Activated CD4-positive, alpha-beta memory T cell treated with anti-CD3 and anti-CD28 coated beads, Interleukin-2, amount 10 ng/mL, durations not matched to agents 7 days and 5 days (primary cell): Measurements from ENCODE around the gene KPNB1. TPM values are rescaled to one million over a fixed set of nuclear protein-coding genes. Genes with fewer than 3 reads are reported as not detected.

ENCODE experiments used
- CTCF ChIA-PET: fragments of 350-600 bp; sonication (Branson Sonifier 250); formaldehyde crosslinking; loops from one replicate; lab custom pipeline; 2021; ENCODE audit warnings: antibody characterized with exemption, inconsistent platforms; lab: Charles Lee
- POLR2A ChIA-PET: fragments of 350-600 bp; sonication (Branson Sonifier 250); formaldehyde crosslinking; loops from one replicate; lab custom pipeline; 2021; ENCODE audit warnings: antibody characterized with exemption; lab: Charles Lee
- DNase-seq: peaks from one replicate; pipeline ENCODE4 v3.0.0-alpha.2; 2020
- H3K27ac Mint-ChIP-seq: one replicate; pipeline ENCODE4 v1.8.0; 2021; ENCODE audit warnings: mild to moderate bottlenecking, mixed read lengths
- H3K27me3 Mint-ChIP-seq: one replicate; pipeline ENCODE4 v1.8.0; 2021; ENCODE audit warnings: mixed read lengths
- H3K36me3 Mint-ChIP-seq: one replicate; pipeline ENCODE4 v1.8.0; 2021; ENCODE audit warnings: low read depth, mixed read lengths
- H3K4me1 Mint-ChIP-seq: one replicate; pipeline ENCODE4 v1.8.0; 2021; ENCODE audit warnings: mixed read lengths
- H3K4me3 Mint-ChIP-seq: one replicate; pipeline ENCODE4 v1.8.0; 2021; ENCODE audit warnings: mild to moderate bottlenecking, mixed read lengths
- H3K9me3 Mint-ChIP-seq: one replicate; pipeline ENCODE4 v1.8.0; 2021; ENCODE audit warnings: mixed read lengths
- total RNA-seq, 2 experiments: library from RNA; stranded (reverse); gene quantifications; one replicate each; pipeline ENCODE4 v1.2.3, GENCODE V29; 2021

The KPNB1 gene
- total RNA-seq, 2 experiments from 2014 or later, result 329 to 334 TPM

GRCh38 chr17:47730681-47731080, 81.0 kb downstream of the KPNB1 start:
- H3K9me3 Mint-ChIP-seq, result no peaks in the 10 kb centered on the region
- H3K36me3 Mint-ChIP-seq, result peaks cover 18% of the 10 kb centered on the region
- no peaks in the 10 kb centered on the region for H3K27me3 Mint-ChIP-seq
- peaks cover 71% of the 10 kb centered on the region for H3K4me1 Mint-ChIP-seq
- H3K4me3 Mint-ChIP-seq, result no peak overlapping the region
- no peak overlapping the region for H3K27ac Mint-ChIP-seq
- POLR2A ChIA-PET, result interaction anchor here (3.1 to 19.8 kb wide), 3 partner anchors 9 to 33 kb away, joined by 28 to 463 read pairs (median 71); partner anchors contain the start of gene TBKBP1
- CTCF ChIA-PET, result interaction anchor here (1.2 to 6.8 kb wide), 4 partner anchors 12 to 32 kb away, joined by 4 to 135 read pairs (median 24); no protein-coding TSS in a partner anchor
- no peak for DNase-seq

GRCh38 chr17:47731396-47731795, 81.7 kb downstream of the KPNB1 start:
- H3K27me3 Mint-ChIP-seq, result no peaks in the 10 kb centered on the region
- no peaks in the 10 kb centered on the region for H3K9me3 Mint-ChIP-seq
- ChIA-PET POLR2A (interaction anchor here (1.0 to 19.8 kb wide), 4 partner anchors 10 to 54 kb away, joined by 3 to 463 read pairs (median 50); partner anchors contain the start of gene TBKBP1), CTCF (interaction anchor here (1.2 to 6.8 kb wide), 5 partner anchors 12 to 37 kb away, joined by 4 to 135 read pairs (median 7); partner anchors contain the start of gene TBKBP1)
- H3K4me3 Mint-ChIP-seq, result no peak overlapping the region
- peaks cover 71% of the 10 kb centered on the region for H3K4me1 Mint-ChIP-seq
- no peak for DNase-seq
- H3K36me3 Mint-ChIP-seq, result peaks cover 25% of the 10 kb centered on the region
- peak overlapping the region; percentile 37 for H3K27ac Mint-ChIP-seq

GRCh38 chr17:47732399-47733046, 82.8 kb downstream of the KPNB1 start:
- Mint-ChIP-seq H3K9me3 (no peaks in the 10 kb centered on the region), H3K36me3 (peaks cover 34% of the 10 kb centered on the region), H3K27ac (peak overlapping the region; percentile 83), H3K4me1 (peaks cover 72% of the 10 kb centered on the region), H3K4me3 (peak overlapping the region; percentile 75), H3K27me3 (no peaks in the 10 kb centered on the region)
- no peak for DNase-seq
- CTCF ChIA-PET, result interaction anchor here (0.7 to 6.8 kb wide), 17 partner anchors 8 to 83 kb away, joined by 3 to 135 read pairs (median 7); partner anchors contain the start of genes KPNB1 and TBKBP1
- POLR2A ChIA-PET, result interaction anchor here (0.5 to 19.8 kb wide), 20 partner anchors 8 to 235 kb away, joined by 3 to 463 read pairs (median 6); partner anchors contain the start of genes KPNB1, LRRC46, MRPL10 and TBKBP1

- Mint-ChIP-seq H3K27ac (peak within 1 kb of the TSS; percentile 99), H3K4me3 (peak within 1 kb of the TSS; percentile 100), H3K4me1 (peaks cover 68% of the 10 kb centered on the region), H3K9me3 (no peaks in the 10 kb centered on the region), H3K27me3 (no peaks in the 10 kb centered on the region), H3K36me3 (peaks cover 36% of the 10 kb centered on the region)
- CTCF ChIA-PET, result interaction anchor here (0.7 to 6.8 kb wide), 17 partner anchors 9 to 84 kb away, joined by 3 to 135 read pairs (median 7); partner anchors contain the start of genes KPNB1 and TBKBP1
- peak; percentile 94 for DNase-seq
- POLR2A ChIA-PET, result interaction anchor here (0.7 to 19.8 kb wide), 19 partner anchors 9 to 162 kb away, joined by 3 to 463 read pairs (median 6); partner anchors contain the start of genes KPNB1, LRRC46, MRPL10 and TBKBP1
Observed at GRCh38 chr17:47733047-47733673, 83.4 kb downstream of the KPNB1 start, which contains the start of gene TBX21. Gene TBX21, plus strand, starts transcription at chr17:47733236. Its CDS starts 219 bp downstream, at chr17:47733455.

- Mint-ChIP-seq H3K36me3 (peaks cover 39% of the 10 kb centered on the region), H3K4me3 (peak overlapping the region; percentile 100), H3K27ac (peak overlapping the region; percentile 99), H3K27me3 (no peaks in the 10 kb centered on the region), H3K4me1 (peaks cover 65% of the 10 kb centered on the region), H3K9me3 (no peaks in the 10 kb centered on the region)
- DNase-seq, result peak; percentile 34
- POLR2A ChIA-PET, result interaction anchor here (0.9 to 19.8 kb wide), 16 partner anchors 8 to 162 kb away, joined by 3 to 463 read pairs (median 4); partner anchors contain the start of genes KPNB1 and TBKBP1
- CTCF ChIA-PET, result interaction anchor here (0.9 to 11.0 kb wide), 14 partner anchors 9 to 84 kb away, joined by 4 to 135 read pairs (median 8); partner anchors contain the start of genes KPNB1 and TBKBP1
Observed at GRCh38 chr17:47733674-47734410, 84.1 kb downstream of the KPNB1 start.

GRCh38 chr17:47735139-47735464, 85.4 kb downstream of the KPNB1 start:
- DNase-seq, result no peak
- no peaks in the 10 kb centered on the region for H3K27me3 Mint-ChIP-seq
- peak overlapping the region; percentile 99 for H3K27ac Mint-ChIP-seq
- peak overlapping the region; percentile 100 for H3K4me3 Mint-ChIP-seq
- POLR2A ChIA-PET, result interaction anchor here (0.6 to 19.8 kb wide), 10 partner anchors 10 to 96 kb away, joined by 3 to 463 read pairs (median 4); partner anchors contain the start of genes KPNB1, LRRC46, MRPL10 and TBKBP1
- CTCF ChIA-PET, result interaction anchor here (11.0 kb wide), 1 partner anchor 36 kb away, joined by 116 read pairs; no protein-coding TSS in a partner anchor
- no peaks in the 10 kb centered on the region for H3K9me3 Mint-ChIP-seq
- peaks cover 45% of the 10 kb centered on the region for H3K36me3 Mint-ChIP-seq
- H3K4me1 Mint-ChIP-seq, result peaks cover 60% of the 10 kb centered on the region

Other genes with a start within 250 kb of the KPNB1 start
- gene NPEPPS, start 118.8 kb upstream of the KPNB1 start, total RNA-seq, result 100 to 1,000 TPM; 103 to 105 TPM
- gene TBKBP1, start 44.2 kb downstream of the KPNB1 start, total RNA-seq, result 1 to 10 TPM; 7.0 TPM
- gene TBX21, start 83.3 kb downstream of the KPNB1 start, total RNA-seq, result 10 to 100 TPM; 58.3 to 61.1 TPM
- 10 to 100 TPM; 33.2 to 36.1 TPM for gene OSBPL7, start 171.9 kb downstream of the KPNB1 start, total RNA-seq
- gene MRPL10, start 181.6 kb downstream of the KPNB1 start, total RNA-seq, result 10 to 100 TPM; 91.5 to 95.7 TPM
- under 1 TPM; 0.45 to 0.53 TPM for gene LRRC46, start 181.8 kb downstream of the KPNB1 start, total RNA-seq
- 10 to 100 TPM; 29.1 to 29.8 TPM for gene SCRN2, start 191.4 kb downstream of the KPNB1 start, total RNA-seq
- under 1 TPM; 0.10 to 0.15 TPM for gene SP6, start 201.2 kb downstream of the KPNB1 start, total RNA-seq
- 10 to 100 TPM; 24.6 to 25.6 TPM for gene SP2, start 246.3 kb downstream of the KPNB1 start, total RNA-seq